Spleen (tissue), 7 donors: Measurements from ENCODE around the gene BRCA2.

Source experiments
- POLR2AphosphoS5 ChIP-seq, 3 donors: sonication (generic); formaldehyde crosslinking; IDR thresholded peaks; one replicate each; pipeline ENCODE4 v1.5.1; 2017; ENCODE audit warnings: antibody characterized with exemption in 3 of 3
- TF ChIP-seq, protein P1 (sequence below), 11 experiments: fragments of 200-600 bp in 7 of 11; fragments of 450-650 bp in 4 of 11; sonication (generic) in 4 of 11; IDR thresholded peaks in 8 of 11; conservative IDR thresholded peaks in 3 of 11; 1 replicate in 7 of 11; 2 replicates in 4 of 11; pipeline versions ENCODE4 v1.4.0 to v1.8.0; 2016 to 2021; ENCODE audit warnings: antibody characterized with exemption in 11 of 11, inconsistent platforms in 4 of 11, mild to moderate bottlenecking in 1 of 11
- donor health status: DM: no; HTN: no; CAD: no; lungs with moderate emphysema.
- donor health status: DM: no; HTN: no; CAD: no.
- donor health status: DM: no; HTN: no; CAD: no.

DNA sequence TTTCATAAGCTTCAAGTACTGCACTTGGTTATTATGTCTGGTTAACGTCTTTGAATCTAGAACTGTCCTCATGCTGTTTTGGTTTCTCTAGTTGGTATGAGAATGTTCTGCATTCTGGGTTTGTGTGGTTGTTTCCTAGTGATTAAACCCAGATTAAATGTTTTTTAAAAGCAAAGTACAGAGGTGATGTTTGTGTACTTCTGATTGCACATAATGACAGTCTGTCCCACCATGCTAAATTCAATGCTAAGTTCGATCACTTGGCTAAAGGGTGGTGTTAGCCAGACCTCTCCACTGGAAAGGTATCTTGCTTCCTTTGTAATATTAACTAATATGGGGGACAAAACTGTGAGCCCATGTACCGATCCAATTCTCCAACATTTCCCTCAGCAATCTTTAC is 98.0 kb downstream of the BRCA2 start:
- TF ChIP-seq, protein P1, sequence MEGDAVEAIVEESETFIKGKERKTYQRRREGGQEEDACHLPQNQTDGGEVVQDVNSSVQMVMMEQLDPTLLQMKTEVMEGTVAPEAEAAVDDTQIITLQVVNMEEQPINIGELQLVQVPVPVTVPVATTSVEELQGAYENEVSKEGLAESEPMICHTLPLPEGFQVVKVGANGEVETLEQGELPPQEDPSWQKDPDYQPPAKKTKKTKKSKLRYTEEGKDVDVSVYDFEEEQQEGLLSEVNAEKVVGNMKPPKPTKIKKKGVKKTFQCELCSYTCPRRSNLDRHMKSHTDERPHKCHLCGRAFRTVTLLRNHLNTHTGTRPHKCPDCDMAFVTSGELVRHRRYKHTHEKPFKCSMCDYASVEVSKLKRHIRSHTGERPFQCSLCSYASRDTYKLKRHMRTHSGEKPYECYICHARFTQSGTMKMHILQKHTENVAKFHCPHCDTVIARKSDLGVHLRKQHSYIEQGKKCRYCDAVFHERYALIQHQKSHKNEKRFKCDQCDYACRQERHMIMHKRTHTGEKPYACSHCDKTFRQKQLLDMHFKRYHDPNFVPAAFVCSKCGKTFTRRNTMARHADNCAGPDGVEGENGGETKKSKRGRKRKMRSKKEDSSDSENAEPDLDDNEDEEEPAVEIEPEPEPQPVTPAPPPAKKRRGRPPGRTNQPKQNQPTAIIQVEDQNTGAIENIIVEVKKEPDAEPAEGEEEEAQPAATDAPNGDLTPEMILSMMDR (IDR thresholded peaks at IDR 0.05 in 8 of 11, conservative IDR thresholded peaks at IDR 0.05 in 3 of 11): no peak
- no peak for TF ChIP-seq POLR2AphosphoS5 (IDR thresholded peaks at IDR 0.05)
